NT2/D1 (cell line): ENCODE measurements around the gene LRRC56.

ENCODE experiments used
- SUZ12 ChIP-seq: IDR thresholded peaks from 2 replicates; pipeline ENCODE4 v1.6.1; 2011; ENCODE audit not compliant: insufficient read length, insufficient read depth; ENCODE audit errors: extremely low read depth
- YY1 ChIP-seq: IDR thresholded peaks from 2 replicates; pipeline ENCODE4 v1.6.1; 2011; ENCODE audit not compliant: insufficient read length, insufficient read depth
- ZNF274 ChIP-seq: IDR thresholded peaks from 2 replicates; pipeline ENCODE4 v1.6.1; 2011; ENCODE audit warnings: mild to moderate bottlenecking, low read depth, low read length

DNA sequence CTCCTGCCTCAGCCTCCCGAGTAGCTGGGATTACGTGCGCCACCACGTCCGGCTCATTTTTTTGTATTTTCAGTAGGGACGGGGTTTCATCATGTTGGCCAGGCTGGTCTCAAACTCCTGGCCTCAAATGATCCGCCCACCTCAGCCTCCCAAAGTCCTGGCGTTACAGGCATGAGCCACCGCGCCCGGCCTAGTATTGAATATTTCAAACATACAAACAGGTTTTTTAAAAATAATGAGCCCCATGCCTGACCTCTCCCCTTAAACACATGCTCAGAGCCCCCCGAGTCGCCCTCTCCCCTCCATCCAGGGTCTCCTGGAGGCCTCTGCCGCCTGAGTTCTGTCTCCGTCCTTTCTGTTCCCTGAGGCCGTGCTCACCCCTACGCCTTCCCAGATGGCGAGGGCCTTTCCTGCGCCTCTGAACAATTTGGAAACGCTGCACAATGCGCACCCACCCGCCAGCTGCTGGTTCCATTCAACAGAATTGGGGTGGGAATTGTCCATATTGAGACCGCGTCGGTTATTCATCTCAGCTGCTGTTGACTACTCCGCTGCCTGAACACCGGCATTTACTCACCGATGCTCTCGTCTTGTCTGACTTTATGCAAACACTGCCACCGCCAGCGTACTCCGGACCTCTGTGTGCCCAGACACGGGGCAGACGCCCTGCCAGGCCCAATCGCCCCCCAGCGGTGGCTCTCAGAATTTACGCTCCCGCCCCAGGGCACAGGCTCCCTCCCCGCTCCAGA lies 16.7 kb upstream of the LRRC56 start:
- TF ChIP-seq ZNF274, result no peak
- TF ChIP-seq YY1, result no peak
- TF ChIP-seq SUZ12, result no peak
